ENCODE results near the gene TENM3.

The TENM3 gene

GRCh38 chr4:182246401-182247205 lies 3.4 kb downstream of the TENM3 start:
- in situ Hi-C loops (cut with MboI; ENCODE audit: low pct_unique_long_range_greater_than_20kb, low sequenced_read_pairs): no loop called here
- DNase-seq: no peak

GRCh38 chr4:182248295-182248694 lies 5.1 kb downstream of the TENM3 start:
- DNase-seq: no peak
- in situ Hi-C loops (cut with MboI; ENCODE audit: low pct_unique_long_range_greater_than_20kb, low sequenced_read_pairs): no loop called here

- DNase-seq: no peak
- in situ Hi-C loops (cut with MboI; ENCODE audit: low pct_unique_long_range_greater_than_20kb, low sequenced_read_pairs): no loop called here
Observed at GRCh38 chr4:182250446-182250845, 7.2 kb downstream of the TENM3 start.

DNA sequence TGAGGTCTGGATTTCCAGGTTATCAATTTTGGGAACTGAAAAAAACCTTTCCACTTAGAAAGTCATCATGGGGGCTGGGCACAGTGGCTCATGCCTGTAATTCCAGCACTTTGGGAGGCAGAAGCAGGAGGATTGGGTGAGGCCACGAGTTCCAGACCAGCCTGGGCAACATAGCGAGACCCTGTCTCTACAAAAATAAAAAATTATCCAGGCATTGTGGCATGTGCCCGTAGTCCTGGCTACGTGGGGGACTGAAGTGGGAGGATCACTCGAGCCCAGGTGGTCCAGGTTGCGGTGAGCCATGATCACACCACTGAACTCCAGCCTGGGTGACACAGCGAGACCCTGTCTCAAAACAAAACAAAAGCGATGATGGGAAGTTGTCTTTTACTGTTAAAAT lies 7.9 kb downstream of the TENM3 start:
- in situ Hi-C loops (cut with MboI; ENCODE audit: low pct_unique_long_range_greater_than_20kb, low sequenced_read_pairs): no loop called here
- DNase-seq: no peak

GRCh38 chr4:182252220-182252619 lies 9.0 kb downstream of the TENM3 start:
- no peak for DNase-seq
- in situ Hi-C loops (cut with MboI; ENCODE audit: low pct_unique_long_range_greater_than_20kb, low sequenced_read_pairs): no loop called here

DNA sequence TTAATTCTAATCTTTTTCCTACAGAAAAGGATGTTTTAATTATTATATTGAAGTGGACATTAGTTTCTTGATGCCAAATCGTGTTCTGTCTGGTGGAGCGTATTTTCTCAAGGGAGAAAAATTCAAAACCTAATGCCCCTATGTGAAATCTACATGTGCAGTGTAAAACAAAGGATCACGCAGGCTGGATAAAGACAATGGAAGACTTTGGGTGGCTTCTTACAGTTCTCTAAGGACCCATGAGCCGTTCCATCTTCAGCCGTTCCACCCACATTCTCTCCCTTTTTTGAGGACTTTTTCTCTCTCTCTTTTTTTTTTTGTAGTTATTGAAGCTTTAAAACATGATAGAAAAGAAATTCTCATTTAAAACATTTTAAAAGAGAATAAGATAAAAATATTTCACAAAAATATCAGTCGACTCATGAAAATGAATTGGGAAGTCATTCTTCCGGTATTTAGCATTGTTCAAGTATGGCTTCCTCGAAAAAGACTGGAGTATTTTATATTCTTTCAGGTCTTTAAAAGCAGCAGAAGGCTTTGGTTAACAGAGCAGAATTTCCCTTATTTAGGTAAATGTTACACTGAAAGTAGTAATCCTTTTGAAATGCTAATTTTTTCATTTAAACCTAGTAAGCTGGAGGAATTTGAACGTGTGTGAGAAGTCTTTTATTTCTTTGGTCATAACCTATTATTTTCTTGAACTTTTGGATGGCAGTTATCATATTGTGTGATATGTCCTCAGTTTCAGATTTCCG lies 11.0 kb downstream of the TENM3 start:
- DNase-seq: no peak
- in situ Hi-C loops (cut with MboI; ENCODE audit: low pct_unique_long_range_greater_than_20kb, low sequenced_read_pairs): no loop called here

DNA sequence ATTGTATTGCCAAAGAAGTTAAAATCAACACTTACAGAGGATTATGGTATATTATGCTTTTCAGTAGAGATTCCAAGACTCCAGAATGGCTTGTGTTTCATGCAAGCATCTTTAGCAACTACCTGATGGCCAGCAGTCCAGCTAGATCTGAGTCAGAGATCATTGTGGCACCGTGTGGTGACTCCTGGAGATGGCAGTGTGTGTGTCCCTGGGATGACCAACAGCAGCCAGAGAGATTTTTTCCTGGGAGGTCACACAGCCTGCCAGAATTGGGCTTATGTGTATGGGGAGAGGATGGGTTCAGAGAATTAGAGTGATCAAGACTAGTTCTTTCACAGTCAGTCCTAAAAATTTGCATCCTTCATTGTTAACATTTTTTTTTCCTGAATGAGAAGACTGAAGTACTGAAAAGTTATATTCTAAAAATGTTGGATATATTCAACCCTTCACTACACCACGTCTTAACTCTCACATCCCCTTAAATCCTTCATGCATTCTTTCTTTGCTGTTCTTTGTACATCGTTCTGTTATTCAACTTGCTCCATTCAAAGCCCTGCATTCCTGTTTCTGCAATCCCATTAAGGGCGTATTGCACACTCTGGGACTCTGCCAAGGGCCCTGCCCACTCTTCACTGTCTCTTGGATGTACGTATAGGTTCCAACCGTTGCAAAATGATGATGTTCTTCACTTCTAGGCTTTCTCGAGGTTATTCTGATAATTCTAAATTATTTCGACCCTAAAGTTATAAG lies 12.4 kb downstream of the TENM3 start:
- in situ Hi-C loops (cut with MboI; ENCODE audit: low pct_unique_long_range_greater_than_20kb, low sequenced_read_pairs): no loop called here
- DNase-seq: no peak

DNA sequence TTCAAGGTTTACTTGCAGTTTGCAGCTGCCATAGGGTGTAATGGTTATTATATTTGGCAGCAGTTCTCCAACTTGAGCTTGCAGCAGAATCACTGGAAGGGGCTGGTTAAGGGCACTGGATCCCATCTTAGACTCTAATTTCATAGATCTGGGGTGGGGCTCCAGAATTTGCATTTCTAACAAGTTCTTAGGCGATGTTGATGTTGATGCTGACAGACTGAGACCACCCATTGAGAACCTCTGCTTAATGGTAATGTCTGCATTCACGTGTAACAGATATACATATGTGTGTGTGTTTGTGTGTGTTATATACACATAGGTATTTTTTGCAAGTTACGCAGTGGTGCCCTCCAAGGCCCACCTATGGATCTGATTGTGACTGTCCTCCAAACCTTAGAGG lies 13.8 kb downstream of the TENM3 start:
- in situ Hi-C loops (cut with MboI; ENCODE audit: low pct_unique_long_range_greater_than_20kb, low sequenced_read_pairs): no loop called here
- no peak for DNase-seq

DNA sequence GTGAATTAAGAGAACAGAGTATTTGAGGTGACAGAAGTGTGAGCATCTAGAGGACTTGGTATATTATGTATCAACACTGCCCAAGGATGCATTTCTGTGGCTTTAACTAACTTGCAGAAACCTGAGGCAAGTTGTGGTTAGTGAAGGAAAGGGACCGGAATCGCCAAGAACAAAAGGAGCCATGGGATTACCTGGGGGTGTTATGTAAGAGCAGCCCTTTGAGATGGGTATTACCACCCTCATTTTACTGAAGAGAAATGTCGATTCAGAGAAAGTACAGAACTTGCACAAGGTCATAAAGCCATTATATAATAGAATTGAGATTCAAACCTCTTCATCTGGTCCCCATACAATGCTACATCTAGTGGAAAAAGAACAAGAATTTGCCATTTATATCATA lies 14.3 kb downstream of the TENM3 start:
- in situ Hi-C loops (cut with MboI; ENCODE audit: low pct_unique_long_range_greater_than_20kb, low sequenced_read_pairs): no loop called here

GRCh38 chr4:182258441-182259000 lies 15.3 kb downstream of the TENM3 start:
- DNase-seq: no peak
- in situ Hi-C loops (cut with MboI; ENCODE audit: low pct_unique_long_range_greater_than_20kb, low sequenced_read_pairs): no loop called here

More for the DNA sequence above, 14.3 kb downstream of the TENM3 start:
- no peak for DNase-seq

- in situ Hi-C loops (cut with MboI; ENCODE audit: low pct_unique_long_range_greater_than_20kb, low sequenced_read_pairs): no loop called here
- no peak for DNase-seq
Observed at GRCh38 chr4:182261651-182262223, 18.5 kb downstream of the TENM3 start.

DNA sequence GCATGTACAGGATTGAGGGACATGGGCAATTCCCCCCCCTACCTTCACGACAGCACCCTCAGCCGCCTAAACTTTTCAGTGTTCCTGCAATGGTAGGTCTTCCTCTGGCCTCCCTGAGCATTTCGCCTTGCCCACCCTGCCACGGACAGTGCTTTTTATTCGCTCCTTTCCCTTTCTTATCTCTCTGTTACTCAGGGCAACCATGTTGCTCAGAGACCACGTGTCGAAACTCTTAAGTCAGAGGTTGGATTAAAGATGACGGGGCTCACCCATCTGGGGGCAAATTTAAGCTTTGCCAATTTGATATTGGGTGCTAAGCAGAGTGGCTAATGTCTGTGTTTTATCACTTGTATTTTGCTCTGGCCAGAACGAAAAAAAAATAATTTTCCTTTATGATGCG lies 20.4 kb downstream of the TENM3 start:
- in situ Hi-C loops (cut with MboI; ENCODE audit: low pct_unique_long_range_greater_than_20kb, low sequenced_read_pairs): no loop called here
- no peak for DNase-seq

DNA sequence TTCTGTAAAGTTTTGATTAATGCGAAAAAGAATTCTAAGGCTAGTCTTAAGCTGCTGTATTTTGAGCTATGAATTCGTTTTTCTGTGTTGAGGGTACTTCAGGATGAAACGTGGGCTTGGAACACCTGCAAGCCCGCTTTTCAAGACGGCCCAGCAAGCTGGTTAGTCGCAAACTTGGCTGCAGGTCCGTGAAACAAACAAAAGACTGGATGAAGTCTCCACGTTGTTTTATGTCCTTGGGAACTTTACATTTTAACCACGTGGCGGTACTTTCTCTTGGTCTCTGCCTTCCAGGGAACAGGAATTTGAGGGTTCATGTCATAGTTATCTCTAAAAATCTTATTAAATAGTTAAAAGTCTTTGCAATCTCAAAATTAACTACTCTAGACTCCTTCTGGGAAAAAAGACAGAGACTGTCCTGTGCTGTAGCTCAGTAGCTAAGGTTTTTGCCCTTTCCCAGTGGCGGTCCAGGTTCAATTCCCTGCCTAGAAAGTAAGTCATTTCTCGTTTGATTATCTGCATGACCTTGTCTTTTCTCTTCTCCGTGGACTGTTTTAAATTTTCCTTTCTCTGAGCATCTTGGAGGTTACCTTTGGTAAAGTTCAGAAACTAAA lies 21.0 kb downstream of the TENM3 start:
- no peak for DNase-seq
- in situ Hi-C loops (cut with MboI; ENCODE audit: low pct_unique_long_range_greater_than_20kb, low sequenced_read_pairs): no loop called here

DNA sequence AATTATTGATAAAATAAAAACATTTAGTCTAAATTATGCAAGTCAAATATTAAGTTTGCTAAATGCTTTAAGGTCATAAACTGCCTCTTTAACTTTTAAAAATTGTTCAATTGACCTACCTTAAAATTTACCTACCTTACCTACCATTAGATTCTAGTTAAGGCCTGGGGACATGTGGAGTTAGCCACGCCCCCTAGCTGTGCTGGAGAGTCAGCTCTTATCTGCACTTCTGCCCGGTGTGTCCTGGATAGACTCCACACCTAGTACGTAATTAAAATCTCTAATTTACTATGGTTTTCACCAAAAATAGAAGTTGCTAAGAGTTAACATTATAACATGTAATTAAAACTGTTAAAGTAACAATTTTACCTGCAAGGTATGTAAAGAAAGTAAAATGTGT lies 22.7 kb downstream of the TENM3 start:
- in situ Hi-C loops (cut with MboI; ENCODE audit: low pct_unique_long_range_greater_than_20kb, low sequenced_read_pairs): no loop called here
- DNase-seq: no peak

DNA sequence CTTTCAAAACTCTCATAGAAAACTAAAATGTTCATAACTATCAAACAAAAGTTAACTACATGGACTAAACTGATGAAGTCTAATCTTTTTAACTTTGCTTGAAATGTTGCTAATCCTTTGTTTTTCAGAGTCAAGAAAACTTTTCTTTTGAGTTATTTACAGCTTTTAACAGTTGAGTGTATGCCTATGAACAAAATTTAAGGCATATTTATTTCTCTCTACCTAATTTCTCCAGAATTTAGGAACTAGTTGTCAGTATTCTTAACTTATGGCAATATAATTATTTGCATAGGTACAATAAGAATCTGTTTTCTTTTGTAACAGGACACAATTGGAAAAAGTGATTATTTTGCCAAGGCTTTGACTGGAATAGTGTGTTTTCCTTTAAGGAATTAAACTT lies 23.8 kb downstream of the TENM3 start:
- in situ Hi-C loops (cut with MboI; ENCODE audit: low pct_unique_long_range_greater_than_20kb, low sequenced_read_pairs): no loop called here

GRCh38 chr4:182268966-182269365 lies 25.8 kb downstream of the TENM3 start:
- in situ Hi-C loops (cut with MboI; ENCODE audit: low pct_unique_long_range_greater_than_20kb, low sequenced_read_pairs): no loop called here
- no peak for DNase-seq

More for the DNA sequence above, 23.8 kb downstream of the TENM3 start:
- no peak for DNase-seq

- in situ Hi-C loops (cut with MboI; ENCODE audit: low pct_unique_long_range_greater_than_20kb, low sequenced_read_pairs): no loop called here
- no peak for DNase-seq
Observed at GRCh38 chr4:182271731-182272130, 28.5 kb downstream of the TENM3 start.

- no peak for DNase-seq
- in situ Hi-C loops (cut with MboI; ENCODE audit: low pct_unique_long_range_greater_than_20kb, low sequenced_read_pairs): no loop called here
Observed at GRCh38 chr4:182272151-182272550, 28.9 kb downstream of the TENM3 start.

Measured in KBM-7 (cell line).